ENCODE data around the gene CPSF3. TPM values are rescaled to one million over a fixed set of nuclear protein-coding genes. Genes with fewer than 3 reads are reported as not detected.

The CPSF3 gene
- total and polyA plus RNA-seq, 2 of the 13 experiments (the other 11 are each of a cell fraction or from before 2014, with no cell fraction given), result 19.8 to 93.0 TPM

DNA sequence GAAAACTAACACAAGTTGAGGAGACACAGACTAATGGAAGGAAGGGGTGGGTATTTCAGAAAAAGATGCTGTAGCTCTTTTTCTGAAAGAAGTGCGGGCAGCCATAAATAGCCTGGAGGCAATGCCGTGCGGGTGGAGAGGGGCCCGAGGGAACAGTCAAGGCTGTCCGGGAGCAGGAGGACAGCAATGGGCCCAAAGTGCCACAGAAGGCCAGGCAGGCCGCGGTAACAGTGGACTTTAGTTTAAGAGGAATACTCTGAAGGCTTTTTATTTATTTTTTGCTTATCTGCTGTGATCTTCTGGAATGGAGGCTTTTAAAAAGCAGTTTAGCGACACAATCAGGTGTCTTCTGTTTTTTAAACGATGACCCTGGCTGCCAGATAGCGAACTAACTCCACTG is 3.0 kb upstream of the CPSF3 start (continued):
- TF ChIP-seq, protein P1, sequence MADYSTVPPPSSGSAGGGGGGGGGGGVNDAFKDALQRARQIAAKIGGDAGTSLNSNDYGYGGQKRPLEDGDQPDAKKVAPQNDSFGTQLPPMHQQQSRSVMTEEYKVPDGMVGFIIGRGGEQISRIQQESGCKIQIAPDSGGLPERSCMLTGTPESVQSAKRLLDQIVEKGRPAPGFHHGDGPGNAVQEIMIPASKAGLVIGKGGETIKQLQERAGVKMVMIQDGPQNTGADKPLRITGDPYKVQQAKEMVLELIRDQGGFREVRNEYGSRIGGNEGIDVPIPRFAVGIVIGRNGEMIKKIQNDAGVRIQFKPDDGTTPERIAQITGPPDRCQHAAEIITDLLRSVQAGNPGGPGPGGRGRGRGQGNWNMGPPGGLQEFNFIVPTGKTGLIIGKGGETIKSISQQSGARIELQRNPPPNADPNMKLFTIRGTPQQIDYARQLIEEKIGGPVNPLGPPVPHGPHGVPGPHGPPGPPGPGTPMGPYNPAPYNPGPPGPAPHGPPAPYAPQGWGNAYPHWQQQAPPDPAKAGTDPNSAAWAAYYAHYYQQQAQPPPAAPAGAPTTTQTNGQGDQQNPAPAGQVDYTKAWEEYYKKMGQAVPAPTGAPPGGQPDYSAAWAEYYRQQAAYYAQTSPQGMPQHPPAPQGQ (CRISPR knock-in tag; IDR thresholded peaks at IDR 0.05; ENCODE audit: borderline replicate concordance), result no peak
- TF ChIP-seq XRCC5 (optimal IDR thresholded peaks at IDR 0.05; ENCODE audit: low read length), result peak; percentile 33
- no peak for TF ChIP-seq GABPA (IDR thresholded peaks at IDR 0.05; ENCODE audit: low read depth, low read length)
- no peak for TF ChIP-seq GABPA (CRISPR knock-in tag; IDR thresholded peaks at IDR 0.05; ENCODE audit: low read depth)
- TF ChIP-seq, protein P2, sequence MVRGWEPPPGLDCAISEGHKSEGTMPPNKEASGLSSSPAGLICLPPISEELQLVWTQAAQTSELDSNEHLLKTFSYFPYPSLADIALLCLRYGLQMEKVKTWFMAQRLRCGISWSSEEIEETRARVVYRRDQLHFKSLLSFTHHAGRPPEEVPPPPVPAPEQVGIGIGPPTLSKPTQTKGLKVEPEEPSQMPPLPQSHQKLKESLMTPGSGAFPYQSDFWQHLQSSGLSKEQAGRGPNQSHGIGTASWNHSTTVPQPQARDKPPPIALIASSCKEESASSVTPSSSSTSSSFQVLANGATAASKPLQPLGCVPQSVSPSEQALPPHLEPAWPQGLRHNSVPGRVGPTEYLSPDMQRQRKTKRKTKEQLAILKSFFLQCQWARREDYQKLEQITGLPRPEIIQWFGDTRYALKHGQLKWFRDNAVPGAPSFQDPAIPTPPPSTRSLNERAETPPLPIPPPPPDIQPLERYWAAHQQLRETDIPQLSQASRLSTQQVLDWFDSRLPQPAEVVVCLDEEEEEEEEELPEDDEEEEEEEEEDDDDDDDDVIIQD (CRISPR knock-in tag; IDR thresholded peaks at IDR 0.05; ENCODE audit: low read depth), result no peak
- TF ChIP-seq SP140L (CRISPR knock-in tag; IDR thresholded peaks at IDR 0.05; ENCODE audit: borderline replicate concordance), result no peak
- TF ChIP-seq EHMT2 (IDR thresholded peaks at IDR 0.05; ENCODE audit: borderline replicate concordance, low read depth, low read length), result no peak
- no peak for TF ChIP-seq RAD51 (IDR thresholded peaks at IDR 0.05; ENCODE audit: borderline replicate concordance)
- TF ChIP-seq ZNF432 (CRISPR knock-in tag; IDR thresholded peaks at IDR 0.05; ENCODE audit: borderline replicate concordance), result no peak
- TF ChIP-seq RAD21 (CRISPR knock-in tag; IDR thresholded peaks at IDR 0.05), result no peak
- TF ChIP-seq IKZF4 (CRISPR knock-in tag; IDR thresholded peaks at IDR 0.05; ENCODE audit: borderline replicate concordance, low read depth, not compliant biosample characterization), result no peak
- TF ChIP-seq ZNF713 (CRISPR knock-in tag; IDR thresholded peaks at IDR 0.05), result no peak
- TF ChIP-seq, protein P3, sequence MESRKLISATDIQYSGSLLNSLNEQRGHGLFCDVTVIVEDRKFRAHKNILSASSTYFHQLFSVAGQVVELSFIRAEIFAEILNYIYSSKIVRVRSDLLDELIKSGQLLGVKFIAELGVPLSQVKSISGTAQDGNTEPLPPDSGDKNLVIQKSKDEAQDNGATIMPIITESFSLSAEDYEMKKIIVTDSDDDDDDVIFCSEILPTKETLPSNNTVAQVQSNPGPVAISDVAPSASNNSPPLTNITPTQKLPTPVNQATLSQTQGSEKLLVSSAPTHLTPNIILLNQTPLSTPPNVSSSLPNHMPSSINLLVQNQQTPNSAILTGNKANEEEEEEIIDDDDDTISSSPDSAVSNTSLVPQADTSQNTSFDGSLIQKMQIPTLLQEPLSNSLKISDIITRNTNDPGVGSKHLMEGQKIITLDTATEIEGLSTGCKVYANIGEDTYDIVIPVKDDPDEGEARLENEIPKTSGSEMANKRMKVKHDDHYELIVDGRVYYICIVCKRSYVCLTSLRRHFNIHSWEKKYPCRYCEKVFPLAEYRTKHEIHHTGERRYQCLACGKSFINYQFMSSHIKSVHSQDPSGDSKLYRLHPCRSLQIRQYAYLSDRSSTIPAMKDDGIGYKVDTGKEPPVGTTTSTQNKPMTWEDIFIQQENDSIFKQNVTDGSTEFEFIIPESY (CRISPR knock-in tag; IDR thresholded peaks at IDR 0.05), result no peak
- TF ChIP-seq ZNF841 (CRISPR knock-in tag; IDR thresholded peaks at IDR 0.05; ENCODE audit: borderline replicate concordance), result no peak
- TF ChIP-seq, protein P4, sequence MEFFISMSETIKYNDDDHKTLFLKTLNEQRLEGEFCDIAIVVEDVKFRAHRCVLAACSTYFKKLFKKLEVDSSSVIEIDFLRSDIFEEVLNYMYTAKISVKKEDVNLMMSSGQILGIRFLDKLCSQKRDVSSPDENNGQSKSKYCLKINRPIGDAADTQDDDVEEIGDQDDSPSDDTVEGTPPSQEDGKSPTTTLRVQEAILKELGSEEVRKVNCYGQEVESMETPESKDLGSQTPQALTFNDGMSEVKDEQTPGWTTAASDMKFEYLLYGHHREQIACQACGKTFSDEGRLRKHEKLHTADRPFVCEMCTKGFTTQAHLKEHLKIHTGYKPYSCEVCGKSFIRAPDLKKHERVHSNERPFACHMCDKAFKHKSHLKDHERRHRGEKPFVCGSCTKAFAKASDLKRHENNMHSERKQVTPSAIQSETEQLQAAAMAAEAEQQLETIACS (CRISPR knock-in tag; IDR thresholded peaks at IDR 0.05), result no peak
- TF ChIP-seq CAMTA2 (CRISPR knock-in tag; IDR thresholded peaks at IDR 0.05; ENCODE audit: borderline replicate concordance), result no peak
- 0 out of 2 replicates have a peak, but pooled peaks have one; percentile 19 for TF ChIP-seq ZNF614 (CRISPR knock-in tag; IDR thresholded peaks at IDR 0.05; ENCODE audit: borderline replicate concordance)
- TF ChIP-seq ZBTB3 (CRISPR knock-in tag; IDR thresholded peaks at IDR 0.05; ENCODE audit: borderline replicate concordance, low read depth), result no peak
- TF ChIP-seq MTA1 (CRISPR knock-in tag; IDR thresholded peaks at IDR 0.05; ENCODE audit: borderline replicate concordance), result no peak
- TF ChIP-seq HCFC1 (IDR thresholded peaks at IDR 0.05; ENCODE audit: low read depth, low read length), result no peak
- no peak for TF ChIP-seq ZNF891 (CRISPR knock-in tag; IDR thresholded peaks at IDR 0.05)
- TF ChIP-seq, protein P5, sequence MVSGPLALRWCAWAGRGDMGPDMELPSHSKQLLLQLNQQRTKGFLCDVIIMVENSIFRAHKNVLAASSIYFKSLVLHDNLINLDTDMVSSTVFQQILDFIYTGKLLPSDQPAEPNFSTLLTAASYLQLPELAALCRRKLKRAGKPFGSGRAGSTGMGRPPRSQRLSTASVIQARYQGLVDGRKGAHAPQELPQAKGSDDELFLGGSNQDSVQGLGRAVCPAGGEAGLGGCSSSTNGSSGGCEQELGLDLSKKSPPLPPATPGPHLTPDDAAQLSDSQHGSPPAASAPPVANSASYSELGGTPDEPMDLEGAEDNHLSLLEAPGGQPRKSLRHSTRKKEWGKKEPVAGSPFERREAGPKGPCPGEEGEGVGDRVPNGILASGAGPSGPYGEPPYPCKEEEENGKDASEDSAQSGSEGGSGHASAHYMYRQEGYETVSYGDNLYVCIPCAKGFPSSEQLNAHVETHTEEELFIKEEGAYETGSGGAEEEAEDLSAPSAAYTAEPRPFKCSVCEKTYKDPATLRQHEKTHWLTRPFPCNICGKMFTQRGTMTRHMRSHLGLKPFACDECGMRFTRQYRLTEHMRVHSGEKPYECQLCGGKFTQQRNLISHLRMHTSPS (CRISPR knock-in tag; IDR thresholded peaks at IDR 0.05; ENCODE audit: low read depth), result no peak
- no peak for TF ChIP-seq ZMYM2 (CRISPR knock-in tag; IDR thresholded peaks at IDR 0.05)
- no peak for TF ChIP-seq CBFB (CRISPR knock-in tag; IDR thresholded peaks at IDR 0.05)
